ENCODE measurements around the gene VAMP8. TPM values are rescaled to one million over a fixed set of nuclear protein-coding genes. Genes with fewer than 3 reads are reported as not detected.
"Not testable (repeated sequence)": the region's sequence is repeated elsewhere in the genome, so short reads cannot be mapped to it uniquely, and the experiment has no call there.

The VAMP8 gene
- total and polyA plus RNA-seq, 2 donors (not counting 1 experiment from before 2014, with no cell fraction given) = 2.3 to 80.6 TPM

GRCh38 chr2:85544915-85545779, 32.2 kb upstream of the VAMP8 start:
- not testable (repeated sequence) for H3K9ac ChIP-seq (ENCODE audit: insufficient read depth, low read length); H3K27me3 ChIP-seq (ENCODE audit: control insufficient read depth, insufficient read depth, low read length); H3K4me3 ChIP-seq (replicated peaks in 1 of 4; ENCODE audit: control extremely low read depth in 1 of 4, insufficient read depth in 1 of 4, low read depth in 3 of 4, low read length in 4 of 4); H3K27ac ChIP-seq (ENCODE audit: insufficient read depth, low read length); H3K4me2 ChIP-seq (ENCODE audit: extremely low read depth, insufficient read depth, low read length); DNase-seq (ENCODE audit: low read depth in 2 of 2); H3K9me3 ChIP-seq (ENCODE audit: control insufficient read depth, insufficient read depth, low read depth, low read length); H2AFZ ChIP-seq (ENCODE audit: low read length)
- H3K79me2 ChIP-seq (ENCODE audit: control insufficient read depth, insufficient read depth, low read length) = peaks cover 32% of the 10 kb centered on the region
- H4K20me1 ChIP-seq (ENCODE audit: control insufficient read depth, extremely low read depth, insufficient read depth, low read length) = peaks cover 11% of the 10 kb centered on the region
- H3K4me1 ChIP-seq (ENCODE audit: control insufficient read depth, extremely low read depth, insufficient read depth, low read length) = peaks cover 16% of the 10 kb centered on the region
- H3K36me3 ChIP-seq (ENCODE audit: control insufficient read depth, insufficient read depth, low read length) = peaks cover 16% of the 10 kb centered on the region

GRCh38 chr2:85545780-85546240, 31.6 kb upstream of the VAMP8 start:
- Histone ChIP-seq H3K79me2 (ENCODE audit: control insufficient read depth, insufficient read depth, low read length) (peaks cover 25% of the 10 kb centered on the region), H4K20me1 (ENCODE audit: control insufficient read depth, extremely low read depth, insufficient read depth, low read length) (peaks cover 6% of the 10 kb centered on the region), H3K4me3 (replicated peaks in 1 of 4; ENCODE audit: control extremely low read depth in 1 of 4, insufficient read depth in 1 of 4, low read depth in 3 of 4, low read length in 4 of 4) (no peak overlapping the region), H2AFZ (ENCODE audit: low read length) (no peak overlapping the region), H3K36me3 (ENCODE audit: control insufficient read depth, insufficient read depth, low read length) (peaks cover 16% of the 10 kb centered on the region), H3K9ac (ENCODE audit: insufficient read depth, low read length) (no peak overlapping the region), H3K27me3 (ENCODE audit: control insufficient read depth, insufficient read depth, low read length) (no peaks in the 10 kb centered on the region), H3K4me2 (ENCODE audit: extremely low read depth, insufficient read depth, low read length) (no peak overlapping the region), H3K4me1 (ENCODE audit: control insufficient read depth, extremely low read depth, insufficient read depth, low read length) (peaks cover 22% of the 10 kb centered on the region), H3K9me3 (ENCODE audit: control insufficient read depth, insufficient read depth, low read depth, low read length) (no peaks in the 10 kb centered on the region), H3K27ac (ENCODE audit: insufficient read depth, low read length) (no peak overlapping the region)
- peak in 1 of 2 donors; percentile 27 for DNase-seq (ENCODE audit: low read depth in 2 of 2)
- TF ChIP-seq EZH2 (IDR thresholded peaks at IDR 0.05; ENCODE audit: low read length, missing control alignments) = no peak
- no peak for TF ChIP-seq CTCF (conservative IDR thresholded peaks at IDR 0.05 in 1 of 2, IDR thresholded peaks at IDR 0.05 in 1 of 2; ENCODE audit: low read depth in 1 of 2, low read length in 2 of 2)

GRCh38 chr2:85547089-85547858, 30.1 kb upstream of the VAMP8 start:
- Histone ChIP-seq H3K9ac (ENCODE audit: insufficient read depth, low read length) (no peak overlapping the region), H3K4me2 (ENCODE audit: extremely low read depth, insufficient read depth, low read length) (no peak overlapping the region), H3K27ac (ENCODE audit: insufficient read depth, low read length) (no peak overlapping the region), H3K4me1 (ENCODE audit: control insufficient read depth, extremely low read depth, insufficient read depth, low read length) (peaks cover 17% of the 10 kb centered on the region), H3K4me3 (replicated peaks in 1 of 4; ENCODE audit: control extremely low read depth in 1 of 4, insufficient read depth in 1 of 4, low read depth in 3 of 4, low read length in 4 of 4) (no peak overlapping the region), H3K36me3 (ENCODE audit: control insufficient read depth, insufficient read depth, low read length) (peaks cover 13% of the 10 kb centered on the region), H3K9me3 (ENCODE audit: control insufficient read depth, insufficient read depth, low read depth, low read length) (no peaks in the 10 kb centered on the region), H4K20me1 (ENCODE audit: control insufficient read depth, extremely low read depth, insufficient read depth, low read length) (peaks cover 2% of the 10 kb centered on the region), H3K27me3 (ENCODE audit: control insufficient read depth, insufficient read depth, low read length) (no peaks in the 10 kb centered on the region), H2AFZ (ENCODE audit: low read length) (no peak overlapping the region), H3K79me2 (ENCODE audit: control insufficient read depth, insufficient read depth, low read length) (peaks cover 10% of the 10 kb centered on the region)
- TF ChIP-seq EZH2 (IDR thresholded peaks at IDR 0.05; ENCODE audit: low read length, missing control alignments) (no peak), CTCF (conservative IDR thresholded peaks at IDR 0.05 in 1 of 2, IDR thresholded peaks at IDR 0.05 in 1 of 2; ENCODE audit: low read depth in 1 of 2, low read length in 2 of 2) (no peak)
- peak in 1 of 2 donors; percentile 45 for DNase-seq (ENCODE audit: low read depth in 2 of 2)
